ENCODE results near the gene TRPM3. TPM values are rescaled to one million over a fixed set of nuclear protein-coding genes. Genes with fewer than 3 reads are reported as not detected.

The TRPM3 gene
- total and polyA plus RNA-seq, 2 of the 13 experiments (the other 11 are each of a cell fraction or from before 2014, with no cell fraction given): not detected

DNA sequence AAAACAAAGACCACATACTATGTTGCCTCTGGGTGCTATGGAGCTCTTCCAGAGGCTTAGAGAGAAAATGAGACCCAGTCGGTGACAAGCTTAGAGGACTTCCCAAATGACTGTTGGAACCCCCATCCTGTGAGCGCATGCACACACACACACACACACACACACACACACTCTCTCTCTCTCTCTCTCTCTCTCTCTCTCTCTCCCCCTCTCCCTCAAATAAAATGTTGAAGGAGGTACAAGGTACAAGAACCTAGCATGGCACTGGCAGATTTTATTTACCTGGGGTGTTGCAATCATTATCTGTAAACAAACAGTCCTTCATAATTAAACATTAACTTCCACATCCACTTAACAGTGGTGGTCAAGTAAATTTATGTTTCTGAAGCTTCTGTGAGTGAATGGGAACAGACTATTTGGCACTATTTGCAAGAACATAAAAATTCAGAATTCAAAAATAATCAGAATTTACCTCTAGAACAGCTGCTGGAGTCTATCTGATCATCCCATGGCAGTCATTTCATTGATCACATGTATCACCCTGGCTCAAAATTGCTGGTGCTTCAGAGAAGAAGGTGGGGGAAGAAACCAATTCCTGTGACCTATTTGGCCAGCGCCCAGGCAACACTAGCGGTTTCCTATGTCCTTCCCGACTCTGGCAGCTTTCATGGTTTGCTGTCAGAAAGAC lies 24.9 kb downstream of the TRPM3 start (continued):
- TF ChIP-seq, protein P1, sequence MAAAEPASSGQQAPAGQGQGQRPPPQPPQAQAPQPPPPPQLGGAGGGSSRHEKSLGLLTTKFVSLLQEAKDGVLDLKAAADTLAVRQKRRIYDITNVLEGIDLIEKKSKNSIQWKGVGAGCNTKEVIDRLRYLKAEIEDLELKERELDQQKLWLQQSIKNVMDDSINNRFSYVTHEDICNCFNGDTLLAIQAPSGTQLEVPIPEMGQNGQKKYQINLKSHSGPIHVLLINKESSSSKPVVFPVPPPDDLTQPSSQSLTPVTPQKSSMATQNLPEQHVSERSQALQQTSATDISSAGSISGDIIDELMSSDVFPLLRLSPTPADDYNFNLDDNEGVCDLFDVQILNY (CRISPR knock-in tag; conservative IDR thresholded peaks at IDR 0.05): no peak
- TF ChIP-seq, protein P2, sequence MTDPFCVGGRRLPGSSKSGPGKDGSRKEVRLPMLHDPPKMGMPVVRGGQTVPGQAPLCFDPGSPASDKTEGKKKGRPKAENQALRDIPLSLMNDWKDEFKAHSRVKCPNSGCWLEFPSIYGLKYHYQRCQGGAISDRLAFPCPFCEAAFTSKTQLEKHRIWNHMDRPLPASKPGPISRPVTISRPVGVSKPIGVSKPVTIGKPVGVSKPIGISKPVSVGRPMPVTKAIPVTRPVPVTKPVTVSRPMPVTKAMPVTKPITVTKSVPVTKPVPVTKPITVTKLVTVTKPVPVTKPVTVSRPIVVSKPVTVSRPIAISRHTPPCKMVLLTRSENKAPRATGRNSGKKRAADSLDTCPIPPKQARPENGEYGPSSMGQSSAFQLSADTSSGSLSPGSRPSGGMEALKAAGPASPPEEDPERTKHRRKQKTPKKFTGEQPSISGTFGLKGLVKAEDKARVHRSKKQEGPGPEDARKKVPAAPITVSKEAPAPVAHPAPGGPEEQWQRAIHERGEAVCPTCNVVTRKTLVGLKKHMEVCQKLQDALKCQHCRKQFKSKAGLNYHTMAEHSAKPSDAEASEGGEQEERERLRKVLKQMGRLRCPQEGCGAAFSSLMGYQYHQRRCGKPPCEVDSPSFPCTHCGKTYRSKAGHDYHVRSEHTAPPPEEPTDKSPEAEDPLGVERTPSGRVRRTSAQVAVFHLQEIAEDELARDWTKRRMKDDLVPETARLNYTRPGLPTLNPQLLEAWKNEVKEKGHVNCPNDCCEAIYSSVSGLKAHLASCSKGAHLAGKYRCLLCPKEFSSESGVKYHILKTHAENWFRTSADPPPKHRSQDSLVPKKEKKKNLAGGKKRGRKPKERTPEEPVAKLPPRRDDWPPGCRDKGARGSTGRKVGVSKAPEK (CRISPR knock-in tag; IDR thresholded peaks at IDR 0.05; ENCODE audit: borderline replicate concordance): peak; percentile 90; the same call in 1 of the 2 replicates
- TF ChIP-seq SRY (CRISPR knock-in tag; IDR thresholded peaks at IDR 0.05): no peak
- TF ChIP-seq EHMT2 (IDR thresholded peaks at IDR 0.05; ENCODE audit: borderline replicate concordance, low read depth, low read length): peak; percentile 95; the same call in 1 of the 2 replicates
- peak; percentile 74; the same call in 1 of the 2 replicates for TF ChIP-seq IRF2 (CRISPR knock-in tag; IDR thresholded peaks at IDR 0.05)
- TF ChIP-seq, protein P3, sequence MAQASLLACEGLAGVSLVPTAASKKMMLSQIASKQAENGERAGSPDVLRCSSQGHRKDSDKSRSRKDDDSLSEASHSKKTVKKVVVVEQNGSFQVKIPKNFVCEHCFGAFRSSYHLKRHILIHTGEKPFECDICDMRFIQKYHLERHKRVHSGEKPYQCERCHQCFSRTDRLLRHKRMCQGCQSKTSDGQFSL (CRISPR knock-in tag; IDR thresholded peaks at IDR 0.05): no peak
- TF ChIP-seq, protein P4, sequence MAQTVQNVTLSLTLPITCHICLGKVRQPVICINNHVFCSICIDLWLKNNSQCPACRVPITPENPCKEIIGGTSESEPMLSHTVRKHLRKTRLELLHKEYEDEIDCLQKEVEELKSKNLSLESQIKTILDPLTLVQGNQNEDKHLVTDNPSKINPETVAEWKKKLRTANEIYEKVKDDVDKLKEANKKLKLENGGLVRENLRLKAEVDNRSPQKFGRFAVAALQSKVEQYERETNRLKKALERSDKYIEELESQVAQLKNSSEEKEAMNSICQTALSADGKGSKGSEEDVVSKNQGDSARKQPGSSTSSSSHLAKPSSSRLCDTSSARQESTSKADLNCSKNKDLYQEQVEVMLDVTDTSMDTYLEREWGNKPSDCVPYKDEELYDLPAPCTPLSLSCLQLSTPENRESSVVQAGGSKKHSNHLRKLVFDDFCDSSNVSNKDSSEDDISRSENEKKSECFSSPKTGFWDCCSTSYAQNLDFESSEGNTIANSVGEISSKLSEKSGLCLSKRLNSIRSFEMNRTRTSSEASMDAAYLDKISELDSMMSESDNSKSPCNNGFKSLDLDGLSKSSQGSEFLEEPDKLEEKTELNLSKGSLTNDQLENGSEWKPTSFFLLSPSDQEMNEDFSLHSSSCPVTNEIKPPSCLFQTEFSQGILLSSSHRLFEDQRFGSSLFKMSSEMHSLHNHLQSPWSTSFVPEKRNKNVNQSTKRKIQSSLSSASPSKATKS (CRISPR knock-in tag; IDR thresholded peaks at IDR 0.05): 0 out of 2 replicates have a peak, but pooled peaks have one; percentile 74
- peak; percentile 42; the same call in 1 of the 2 replicates for TF ChIP-seq DNMT3B (CRISPR knock-in tag; conservative IDR thresholded peaks at IDR 0.05)
- peak; percentile 91 for TF ChIP-seq NCOA2 (CRISPR knock-in tag; IDR thresholded peaks at IDR 0.05)
- no peak for TF ChIP-seq STAG1 (CRISPR knock-in tag; IDR thresholded peaks at IDR 0.05)
- 0 out of 2 replicates have a peak, but pooled peaks have one; percentile 74 for TF ChIP-seq HMG20A (CRISPR knock-in tag; IDR thresholded peaks at IDR 0.05; ENCODE audit: borderline replicate concordance)
- TF ChIP-seq ZNF788 (CRISPR knock-in tag; IDR thresholded peaks at IDR 0.05; ENCODE audit: borderline replicate concordance): peak; percentile 95
- TF ChIP-seq ZKSCAN1 (IDR thresholded peaks at IDR 0.05; ENCODE audit: low read length): 0 out of 2 replicates have a peak, but pooled peaks have one; percentile 53
- no peak; the same call in 1 of the 2 replicates for TF ChIP-seq MBD4 (IDR thresholded peaks at IDR 0.05; ENCODE audit: borderline replicate concordance, low read length)
- 0 out of 2 replicates have a peak, but pooled peaks have one; percentile 31 for TF ChIP-seq KDM1A (CRISPR knock-in tag; IDR thresholded peaks at IDR 0.05)
- TF ChIP-seq RBM39 (IDR thresholded peaks at IDR 0.05; ENCODE audit: low read depth, low read length, poor library complexity, severe bottlenecking): no peak
- TF ChIP-seq HNF4G (IDR thresholded peaks at IDR 0.05; ENCODE audit: borderline replicate concordance, low read depth, low read length): peak; percentile 94
- TF ChIP-seq HNF4G (CRISPR knock-in tag; IDR thresholded peaks at IDR 0.05; ENCODE audit: borderline replicate concordance, low read depth): peak; percentile 88
- no peak for TF ChIP-seq NFE2L1 (CRISPR knock-in tag; IDR thresholded peaks at IDR 0.05; ENCODE audit: borderline replicate concordance)
- 0 out of 2 replicates have a peak, but pooled peaks have one; percentile 24 for TF ChIP-seq NR2C2 (CRISPR knock-in tag; IDR thresholded peaks at IDR 0.05; ENCODE audit: borderline replicate concordance)
- TF ChIP-seq GTF3A (CRISPR knock-in tag; conservative IDR thresholded peaks at IDR 0.05): no peak
- no peak for TF ChIP-seq ZNF563 (CRISPR knock-in tag; IDR thresholded peaks at IDR 0.05)

All from HepG2 (cell line).